Hematopoietic multipotent progenitor cell (in vitro differentiated cells): Measurements from ENCODE around the gene GPS1. TPM values are rescaled to one million over a fixed set of nuclear protein-coding genes. Genes with fewer than 3 reads are reported as not detected.

Experiments used
- DNase-seq, 3 donors: peaks; one replicate each; pipeline ENCODE4 v3.0.0-alpha.2; 2011 to 2015; ENCODE audit warnings: low read depth in 2 of 3, low spot score in 2 of 3
- total RNA-seq: library from RNA; depleted of rRNA; stranded (reverse); fragments of >200 nt; gene quantifications from one replicate; pipeline ENCODE4 v1.2.3, GENCODE V29; 2012

GPS1 gene
- total RNA-seq, 1 donor, result 138 TPM

DNA sequence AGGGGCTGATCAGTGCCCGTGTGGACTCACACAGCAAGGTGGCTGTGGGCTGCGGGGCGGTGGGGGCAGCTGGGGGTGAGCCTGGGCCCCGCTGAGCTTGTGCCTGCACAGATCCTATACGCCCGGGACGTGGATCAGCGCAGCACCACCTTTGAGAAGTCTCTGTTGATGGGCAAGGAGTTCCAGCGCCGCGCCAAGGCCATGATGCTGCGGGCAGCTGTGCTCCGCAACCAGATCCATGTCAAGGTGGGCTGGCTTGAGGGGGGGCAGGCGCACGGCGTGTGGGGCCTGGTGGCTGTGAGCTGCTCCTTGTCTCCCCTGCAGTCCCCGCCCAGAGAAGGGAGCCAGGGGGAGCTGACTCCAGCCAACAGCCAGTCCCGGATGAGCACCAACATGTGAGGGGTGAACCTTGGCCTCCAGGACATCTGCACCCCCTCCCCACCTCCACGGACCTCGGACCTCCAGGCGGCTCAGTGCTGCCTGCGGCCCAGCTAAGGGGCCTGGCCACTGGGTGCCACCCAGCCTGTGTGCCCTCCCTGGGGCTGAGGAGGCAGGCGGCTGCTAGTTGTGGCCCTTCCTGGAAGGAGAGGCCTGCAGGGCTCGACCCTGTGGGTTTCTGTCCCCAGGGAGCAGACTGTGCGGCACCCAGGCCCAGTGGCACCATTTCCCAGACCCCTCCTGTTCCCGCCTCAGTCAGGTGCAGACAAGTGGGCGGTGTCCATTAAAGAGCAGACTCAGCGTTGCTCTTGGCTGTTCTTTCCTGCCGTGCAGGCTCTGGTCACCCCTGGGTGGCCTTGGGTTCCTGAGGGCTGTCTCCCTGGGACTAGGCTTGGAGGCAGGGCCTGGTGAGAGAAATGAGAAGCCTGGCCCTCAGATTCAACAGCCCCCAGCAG, 5.3 kb downstream of the GPS1 start:
- no peak for DNase-seq

DNA sequence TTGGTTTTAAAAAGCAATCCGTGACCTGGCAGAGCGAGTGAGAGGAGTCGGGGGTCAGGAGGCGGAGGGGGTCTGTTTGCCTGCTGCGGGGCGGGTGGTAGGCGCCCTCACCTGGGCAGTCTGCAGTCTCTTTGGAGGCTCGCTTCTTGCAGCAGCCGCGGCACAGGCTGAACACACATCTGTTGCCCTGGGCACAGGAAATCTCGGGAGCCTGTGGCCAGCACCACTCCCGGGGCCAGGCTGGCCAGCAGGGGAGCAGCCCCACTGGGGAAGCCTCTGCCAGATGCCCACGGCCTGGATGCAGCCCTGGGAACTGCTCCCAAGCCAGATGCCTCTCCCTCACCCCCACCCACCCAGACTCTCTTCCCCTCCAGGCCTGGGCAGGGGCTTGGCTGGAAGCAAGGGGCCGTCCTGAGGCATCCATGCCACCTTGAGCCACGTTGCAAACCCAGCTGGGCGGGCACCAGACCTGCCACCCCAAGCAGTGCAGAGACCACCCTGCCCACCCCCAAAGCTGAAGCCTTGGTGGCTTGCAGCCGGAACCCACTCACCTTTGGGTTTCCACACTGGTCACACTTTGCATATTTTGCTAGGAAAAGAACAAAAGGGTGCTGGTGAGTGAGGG, 6.6 kb downstream of the GPS1 start:
- no peak for DNase-seq

DNA sequence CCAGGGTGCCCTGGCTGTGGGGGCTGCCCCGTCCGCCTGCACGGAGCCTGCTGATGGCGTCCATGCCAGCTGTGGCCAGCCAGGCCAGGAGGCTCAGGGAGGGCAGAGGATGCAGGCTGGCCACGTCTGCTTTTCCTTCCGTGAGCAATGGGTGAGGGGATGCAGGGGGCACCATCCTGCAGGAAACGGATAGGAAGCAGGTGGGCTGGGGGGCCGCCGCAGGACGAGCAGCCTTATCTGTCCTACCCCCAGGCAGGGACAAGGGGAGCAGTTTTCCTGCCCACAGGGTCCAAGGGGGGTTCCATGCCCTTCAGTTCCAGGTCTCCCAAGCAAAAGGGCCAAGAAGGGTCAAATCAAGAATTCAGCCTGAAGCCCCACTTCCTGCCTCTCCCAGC, 7.2 kb downstream of the GPS1 start:
- no peak for DNase-seq

DNA sequence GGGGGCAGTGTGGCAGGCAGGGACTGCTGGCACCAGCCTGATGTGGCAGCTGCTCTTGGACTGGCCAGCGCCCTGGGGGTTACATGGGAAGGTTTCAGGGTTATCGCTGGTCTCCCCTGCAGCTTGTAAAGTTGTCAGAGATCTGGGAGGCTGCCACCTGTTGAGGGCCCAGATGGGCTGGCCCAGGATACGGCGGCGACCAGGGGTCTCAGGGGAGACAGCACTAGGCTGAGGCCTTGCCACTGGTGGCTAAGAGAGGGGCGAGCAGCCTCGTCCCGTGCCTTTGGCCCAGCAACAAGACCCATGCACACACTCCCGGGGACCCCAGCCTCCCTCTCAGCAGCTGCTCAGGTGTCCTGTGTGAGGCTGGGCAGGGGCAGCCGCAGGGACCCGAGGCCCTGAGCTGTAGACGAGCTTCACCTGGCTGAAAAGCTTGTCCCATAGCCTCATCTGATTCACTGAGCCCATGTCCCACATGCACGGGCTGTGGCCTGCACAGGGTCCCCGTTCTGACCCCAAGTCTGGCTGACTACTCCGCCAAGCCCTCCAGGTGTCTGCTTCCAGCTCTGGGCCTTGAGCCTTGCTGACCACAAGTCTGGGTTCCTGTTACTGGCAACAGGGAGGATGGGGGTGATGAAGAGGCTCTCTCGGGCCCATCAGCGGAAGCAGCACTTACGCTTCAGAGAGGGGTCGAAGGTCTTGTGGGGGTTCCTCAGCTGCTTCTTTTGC, 7.7 kb downstream of the GPS1 start:
- DNase-seq, result no peak

DNA sequence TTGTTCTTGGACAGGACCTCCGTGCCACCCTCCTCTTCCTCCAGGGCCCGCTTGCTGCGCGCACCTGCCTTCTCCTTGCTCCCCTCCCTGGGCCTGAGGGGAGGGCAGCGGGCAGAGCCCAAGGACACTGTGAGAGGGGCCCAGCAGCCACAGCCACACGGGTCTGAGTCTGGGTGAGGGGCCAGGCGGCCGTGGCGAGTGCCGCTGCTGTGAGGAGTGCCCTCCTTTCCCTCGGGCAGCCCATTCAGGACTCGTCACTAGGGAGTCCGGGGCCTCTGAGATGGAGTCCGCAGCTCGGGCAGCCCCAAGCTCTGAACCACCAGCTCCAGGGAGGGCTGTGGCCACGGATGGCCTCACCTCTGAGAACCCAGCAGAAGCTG, 8.3 kb downstream of the GPS1 start:
- no peak for DNase-seq

DNA sequence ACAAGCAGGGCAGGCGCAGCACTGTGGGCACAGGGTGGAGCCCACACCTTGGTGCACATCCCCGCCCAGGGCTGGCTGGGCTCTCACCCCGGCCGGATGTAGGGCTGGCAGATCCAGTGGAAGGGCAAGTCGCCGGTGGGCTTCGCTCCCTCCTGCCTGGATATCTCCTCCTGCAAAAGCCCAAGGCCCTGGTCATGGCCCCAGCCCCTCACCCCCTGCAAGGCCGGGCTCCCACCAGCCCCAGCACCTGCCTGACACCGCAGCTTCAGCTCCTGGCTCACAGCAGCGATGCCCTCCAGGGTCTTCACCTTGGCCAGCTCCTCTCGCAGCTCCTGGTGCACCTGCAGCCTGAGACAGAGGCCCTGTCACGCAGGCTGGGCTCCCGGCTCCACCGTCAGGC, 8.9 kb downstream of the GPS1 start:
- no peak for DNase-seq

DNA sequence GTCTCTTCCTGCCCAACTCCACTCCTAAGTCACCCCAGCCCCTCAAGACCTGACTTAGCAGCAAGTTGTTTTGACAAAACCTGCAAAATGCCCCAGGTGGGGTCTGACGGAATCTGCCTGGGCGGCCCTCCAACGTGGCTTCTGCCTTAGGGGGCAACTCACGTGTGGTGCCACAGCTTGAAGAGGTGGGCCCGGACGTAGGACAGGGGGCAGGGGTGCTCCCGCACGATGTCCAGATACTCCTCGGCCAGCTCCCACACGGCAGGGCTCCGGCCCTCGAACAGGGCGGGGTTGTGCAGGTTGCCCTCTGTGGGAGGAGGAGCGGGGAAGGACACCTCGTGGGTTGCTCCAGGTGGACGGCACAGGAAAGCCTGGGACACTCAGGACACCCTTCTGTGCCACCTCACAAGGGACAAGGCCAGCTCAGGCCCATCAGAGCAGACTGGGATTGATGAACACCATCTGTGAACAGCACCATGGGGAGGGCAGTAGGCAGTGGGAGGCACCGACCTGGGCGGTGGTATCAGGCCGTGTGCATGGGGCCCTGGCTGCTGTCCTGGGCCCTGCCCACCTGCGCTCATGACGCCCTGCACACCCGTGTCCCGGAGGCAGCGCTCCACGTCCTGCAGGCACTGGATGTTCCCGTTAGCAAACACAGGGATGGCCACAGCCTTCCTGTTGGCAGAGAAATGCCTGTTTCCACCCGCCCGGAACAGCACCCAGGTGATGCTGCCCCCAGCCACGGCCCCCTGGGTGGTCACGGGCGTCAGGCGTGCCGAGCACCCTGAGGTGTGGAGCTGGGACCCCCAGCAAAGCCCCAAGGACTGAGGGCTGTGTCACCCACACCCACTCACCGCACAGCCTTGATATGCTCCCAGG, 9.6 kb downstream of the GPS1 start:
- no peak for DNase-seq

DNA sequence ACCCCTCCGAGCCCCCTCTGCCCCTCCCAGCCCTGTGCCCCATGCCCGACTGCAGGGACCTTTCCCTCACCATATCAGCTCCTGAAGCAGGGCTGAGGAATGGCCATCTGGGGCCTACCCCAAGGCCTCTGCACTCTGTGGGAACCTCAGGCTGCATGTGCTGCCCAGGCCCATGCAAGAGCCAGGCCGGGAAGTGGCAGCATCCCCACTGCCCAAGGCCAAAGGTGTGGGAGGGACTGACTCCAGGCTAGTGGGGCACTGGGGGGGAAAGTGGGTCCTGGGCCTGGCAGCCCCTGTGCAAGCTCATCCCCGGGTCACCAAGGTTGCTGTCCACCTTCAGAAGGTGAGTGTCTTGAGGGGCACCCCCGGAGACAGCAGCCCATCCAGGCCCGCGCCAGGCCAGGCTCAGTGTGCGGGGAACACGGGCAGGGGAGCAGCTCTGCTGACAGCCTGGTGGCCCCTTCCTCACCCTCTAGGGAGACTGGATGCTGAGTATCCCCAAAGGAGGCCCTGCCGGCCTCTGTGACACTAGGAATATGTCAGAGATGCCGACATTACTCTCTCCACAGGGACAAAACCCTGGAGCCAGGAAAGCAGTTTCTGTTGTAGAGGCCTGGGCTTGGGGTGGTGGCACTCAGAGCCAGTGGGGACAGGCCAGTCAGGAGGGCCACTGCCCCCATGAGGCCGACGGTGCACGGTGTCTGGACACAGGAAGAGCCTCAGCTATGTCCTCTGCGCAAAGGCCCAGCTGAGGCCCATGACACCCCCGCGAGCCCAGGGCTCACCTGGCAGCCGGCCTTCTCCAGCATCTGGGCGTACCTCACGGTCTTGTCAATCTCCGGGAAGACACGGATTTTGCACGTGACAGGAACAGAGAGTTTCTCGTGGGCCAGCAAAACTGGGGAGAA, 10.6 kb downstream of the GPS1 start:
- DNase-seq, result no peak

DNA sequence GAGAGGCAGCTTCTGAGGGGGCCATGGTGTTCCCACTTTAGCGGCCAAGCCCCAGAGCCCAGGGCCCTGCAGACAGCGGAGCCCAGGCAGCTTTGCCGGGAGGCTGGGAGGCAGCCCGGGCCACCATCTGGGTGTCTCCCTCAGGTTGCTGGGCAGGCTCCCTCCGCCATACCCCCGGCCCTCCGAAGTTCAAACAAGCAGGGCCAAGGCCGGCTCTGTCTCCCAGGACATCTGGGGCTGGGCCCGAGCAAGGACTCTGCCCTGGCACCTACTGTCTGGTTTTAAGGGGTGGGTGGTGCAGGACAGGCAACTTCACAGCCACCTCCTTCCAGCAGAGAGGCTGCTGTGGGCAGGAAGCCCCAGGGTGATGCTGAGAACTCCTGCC, 11.3 kb downstream of the GPS1 start:
- no peak for DNase-seq

DNA sequence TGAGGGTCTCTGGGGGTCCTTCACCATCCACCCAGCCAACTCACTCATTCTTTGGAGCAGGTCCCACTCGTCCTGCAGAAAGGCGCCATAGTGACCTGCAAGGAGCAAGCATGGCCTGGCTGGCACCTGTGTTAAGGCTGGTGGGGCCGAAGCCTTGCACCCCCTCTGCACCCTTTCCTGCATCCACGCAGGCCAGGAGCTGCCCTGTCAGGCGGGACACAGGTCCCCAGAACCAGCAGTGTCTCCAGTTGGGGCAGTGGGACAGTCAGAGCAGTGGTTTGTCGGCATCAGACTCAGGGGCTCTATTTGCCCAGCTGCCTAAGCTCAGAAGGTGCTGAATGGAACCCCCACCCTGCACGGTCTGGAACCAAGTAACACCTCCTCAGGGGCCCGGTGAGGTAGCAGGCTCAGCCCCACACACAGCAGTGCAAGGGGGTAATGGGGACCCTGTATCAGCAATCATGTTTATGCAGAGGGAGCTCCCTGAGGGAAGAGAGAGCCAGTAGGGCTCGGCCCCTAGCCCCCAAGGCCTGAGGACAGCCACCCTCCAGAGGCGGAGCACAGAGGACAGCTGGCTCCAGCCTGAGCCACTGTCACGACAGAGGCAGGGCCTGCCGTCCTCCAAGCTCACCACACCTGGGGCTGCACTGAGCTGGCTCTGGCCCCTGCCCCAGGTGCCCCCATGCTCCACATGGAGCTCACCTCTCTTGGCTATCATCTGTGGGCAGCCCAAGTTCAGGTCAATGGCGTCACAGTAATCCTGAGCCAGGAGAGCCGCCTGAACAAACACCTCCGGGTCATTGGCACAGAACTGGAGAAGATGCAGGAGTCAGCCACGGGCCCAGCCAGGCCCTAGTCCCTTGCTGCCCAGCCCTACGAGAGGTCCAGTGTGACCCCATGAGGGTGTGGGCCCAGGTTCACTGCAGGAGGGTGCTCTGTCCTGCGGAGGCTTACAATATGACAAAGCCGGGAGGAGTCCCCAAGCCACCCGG, 12.0 kb downstream of the GPS1 start:
- no peak for DNase-seq

DNA sequence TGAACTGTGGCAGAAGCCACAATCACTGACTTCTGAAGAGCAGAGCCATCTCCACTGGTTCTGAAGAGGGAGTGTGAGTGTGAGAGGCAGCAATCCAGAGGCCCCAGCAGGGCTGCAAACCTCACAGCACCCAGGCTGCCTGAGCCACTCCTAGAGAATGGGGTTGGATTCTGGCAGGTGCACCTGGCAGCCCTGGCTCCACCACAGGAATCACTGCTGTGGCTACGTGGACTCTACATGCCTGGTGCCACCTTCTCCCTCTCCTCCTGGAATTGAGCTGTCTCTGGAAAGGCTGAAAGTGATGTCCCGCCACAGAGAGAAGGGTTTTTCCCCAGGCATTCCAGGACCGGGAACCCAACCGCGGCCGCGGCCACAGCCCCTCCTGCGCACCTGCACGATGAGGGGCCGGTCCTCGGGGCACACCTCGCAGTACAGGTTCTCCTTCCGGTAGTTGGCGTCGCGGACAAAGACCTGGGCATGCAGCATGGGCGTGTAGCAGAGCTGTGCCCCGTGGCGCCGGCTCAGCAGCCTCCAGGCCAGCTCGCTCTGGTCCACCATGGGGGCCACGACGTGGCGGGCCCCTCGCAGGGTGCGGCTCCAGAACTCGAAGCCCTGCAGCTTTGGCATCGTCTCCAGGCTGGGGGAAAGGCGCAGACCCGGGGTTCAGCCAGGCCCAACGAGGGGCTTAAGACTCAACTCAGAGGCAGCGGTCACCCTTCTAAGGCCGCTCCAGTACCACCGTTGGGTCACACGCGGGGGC, 12.9 kb downstream of the GPS1 start:
- DNase-seq, result no peak

DNA sequence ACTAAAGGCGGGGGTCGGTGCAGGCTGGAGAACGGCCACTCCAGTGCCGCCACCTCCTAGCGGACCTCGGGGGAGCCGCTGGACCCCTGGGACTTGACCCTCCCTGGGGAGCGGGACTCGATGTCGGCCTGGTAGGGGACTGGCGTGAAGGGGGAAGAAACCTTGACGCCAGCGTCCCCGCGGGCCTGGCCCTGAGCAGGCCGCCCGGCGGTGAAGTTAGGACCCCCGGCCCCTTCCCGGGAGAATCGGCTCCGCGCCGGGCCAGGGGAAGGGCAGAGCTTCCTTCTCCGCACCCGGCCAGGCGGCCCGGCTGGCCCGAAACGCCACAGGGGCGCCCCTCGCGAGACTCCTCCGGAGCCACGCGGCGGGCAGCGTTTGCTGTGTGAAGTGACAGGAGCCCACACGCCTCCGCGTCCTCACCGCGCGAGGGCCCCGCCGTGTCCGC, 13.5 kb downstream of the GPS1 start:
- peak in 2 of 3 donors; percentile 30 to 38 for DNase-seq

DNA sequence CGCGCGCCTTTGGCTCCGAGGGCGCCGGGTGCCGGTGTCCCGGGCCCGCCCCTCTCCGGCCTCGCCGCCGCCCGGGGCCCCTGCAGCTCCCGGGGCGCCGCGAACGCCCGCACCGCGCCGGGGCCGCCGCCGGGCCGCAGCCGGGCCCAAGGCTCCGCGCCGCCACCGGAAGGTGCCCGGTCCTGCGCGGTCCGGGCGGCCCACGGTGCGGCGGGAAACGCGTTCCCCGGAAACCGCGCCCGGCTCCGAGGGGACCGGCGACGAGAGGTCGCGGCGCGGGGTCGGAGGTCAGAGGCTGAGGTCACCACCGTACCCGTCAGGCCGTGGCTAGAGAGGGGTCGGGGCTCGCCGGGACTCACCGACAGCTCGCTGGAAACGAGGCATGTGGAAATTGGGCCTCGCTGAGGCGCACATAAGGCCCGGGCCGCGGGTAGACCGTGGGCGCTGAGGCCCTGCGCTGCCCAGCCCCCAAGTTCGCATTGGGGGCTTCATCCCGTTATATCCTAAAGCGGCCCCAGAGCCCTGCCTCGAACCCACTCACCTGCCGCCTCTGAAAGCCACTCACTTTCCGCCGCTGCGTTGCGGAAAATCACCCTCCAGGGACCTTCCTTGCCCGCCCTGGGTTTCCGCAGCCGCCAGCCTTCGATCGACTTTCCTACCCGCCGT, 14.1 kb downstream of the GPS1 start, which contains the start of gene DUS1L:
DUS1L (minus strand) TSS at position 167 of the 666 bp plus-strand sequence. CDS start 745 bp downstream, outside the sequence.
- DNase-seq, result peak; percentile 51 to 61 (median 55)

DNA sequence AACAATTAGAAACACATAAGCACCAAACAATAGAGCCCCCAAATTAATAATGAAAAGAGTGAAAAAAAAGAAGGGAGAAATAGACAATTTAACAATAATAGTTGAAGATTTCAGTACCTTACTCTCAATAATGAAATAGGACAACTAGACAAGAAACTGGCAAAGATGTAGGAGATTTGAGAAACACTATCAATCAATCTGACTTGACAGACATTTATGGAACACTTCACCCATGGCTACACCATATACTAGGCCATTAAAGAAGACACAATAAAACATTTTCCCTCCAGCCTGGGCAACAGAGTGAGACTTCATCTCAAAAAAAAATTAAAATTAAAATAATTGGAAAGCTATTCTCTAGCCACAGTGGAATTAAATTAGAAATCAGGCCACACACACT, 18.9 kb downstream of the GPS1 start:
- no peak for DNase-seq

DNA sequence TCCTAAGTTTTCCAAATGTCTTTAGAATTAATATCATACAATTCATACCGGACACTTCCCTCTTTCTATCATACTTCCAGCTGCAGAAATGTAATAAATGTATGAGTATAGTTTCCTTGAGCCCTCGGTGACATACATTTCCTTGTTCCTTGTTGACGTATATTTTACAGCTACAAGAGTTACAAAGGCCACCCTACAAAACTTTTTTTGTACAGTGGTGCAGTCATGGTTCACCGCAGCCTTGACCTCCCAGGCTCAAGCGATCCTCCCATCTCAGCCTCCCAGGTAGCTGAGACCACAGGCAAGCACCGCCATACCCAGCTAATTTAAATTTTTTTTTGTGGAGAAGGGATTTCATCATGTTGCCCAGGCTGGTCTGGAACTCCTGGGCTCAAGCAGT, 21.1 kb downstream of the GPS1 start:
- no peak for DNase-seq

DNA sequence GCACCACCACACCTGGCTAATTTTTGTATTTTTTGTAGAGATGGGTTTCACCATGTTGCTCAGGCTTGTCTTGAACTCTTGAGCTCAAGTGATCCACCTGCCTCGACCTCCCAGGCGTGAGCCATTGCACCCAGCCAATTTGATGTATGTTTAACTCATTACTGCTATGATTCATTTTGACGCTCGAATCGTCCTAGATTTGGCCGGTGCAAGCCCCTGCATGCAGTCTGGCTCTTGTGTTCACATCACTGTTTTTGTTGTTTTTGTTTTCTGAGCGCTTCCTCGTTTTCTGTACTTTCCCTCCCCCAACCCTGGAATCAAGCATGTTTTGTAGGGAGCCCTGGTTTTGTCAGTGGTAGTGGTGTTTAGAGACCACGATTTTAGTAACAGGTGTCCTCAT, 21.7 kb downstream of the GPS1 start:
- no peak for DNase-seq
